GM23248 (cell line): Measurements from ENCODE around the gene ASCL5.

ENCODE experiments used
- EZH2 ChIP-seq: fragments of 200-600 bp; sonication (generic); IDR thresholded peaks from 2 replicates; pipeline ENCODE4 v1.6.1; 2018; ENCODE audit warnings: antibody characterized with exemption, mild to moderate bottlenecking; ENCODE audit not compliant: insufficient read depth, poor library complexity, severe bottlenecking
- EZH2phosphoT487 ChIP-seq: fragments of 200-600 bp; sonication (generic); IDR thresholded peaks from 2 replicates; pipeline ENCODE4 v1.6.1; 2018; ENCODE audit warnings: antibody characterized with exemption, moderate library complexity, mild to moderate bottlenecking, low read depth; ENCODE audit not compliant: insufficient read depth

GRCh38 chr1:201144701-201145100 lies 17.7 kb upstream of the ASCL5 start:
- TF ChIP-seq EZH2phosphoT487 (no peak), EZH2 (no peak)
